A549 (cell line): ENCODE measurements around the gene IRX4.

Experiments
- BHLHE40 ChIP-seq: IDR thresholded peaks from 2 replicates; pipeline ENCODE4 v1.6.1; 2012; ENCODE audit warnings: low read depth, low read length, inconsistent platforms
- CHD2 ChIP-seq: fragments of 150-350 bp; IDR thresholded peaks from 2 replicates; pipeline ENCODE4 v1.6.1; 2014; ENCODE audit warnings: low read length; ENCODE audit not compliant: partially characterized antibody
- CHD4 ChIP-seq: fragments of 200-600 bp; sonication (generic); IDR thresholded peaks from 2 replicates; pipeline ENCODE4 v1.6.1; 2016; ENCODE audit warnings: antibody characterized with exemption, mild to moderate bottlenecking, borderline replicate concordance
- EHF ChIP-seq: fragments of 250-450 bp; sonication (Bioruptor Pico); IDR thresholded peaks from 2 replicates; pipeline ENCODE4 v1.5.0; 2020; ENCODE audit warnings: mild to moderate bottlenecking
- KDM1A ChIP-seq: fragments of 200-600 bp; sonication (generic); IDR thresholded peaks from 2 replicates; pipeline ENCODE4 v1.6.1; 2016; ENCODE audit warnings: low read depth, mild to moderate bottlenecking
- MAZ ChIP-seq: fragments of 150-350 bp; IDR thresholded peaks from 2 replicates; pipeline ENCODE4 v1.6.1; 2014; ENCODE audit warnings: antibody characterized with exemption, low read depth, low read length, borderline replicate concordance
- NR3C1 ChIP-seq: fragments of >200 bp; sonication (Bioruptor Twin); formaldehyde crosslinking; IDR thresholded peaks from 3 replicates; pipeline ENCODE4 v1.6.1; 2017
- PHF8 ChIP-seq: fragments of 200-600 bp; sonication (generic); IDR thresholded peaks from 2 replicates; pipeline ENCODE4 v1.6.1; 2016; ENCODE audit warnings: low read depth, mild to moderate bottlenecking, antibody characterized with exemption, moderate library complexity, borderline replicate concordance
- POLR2A ChIP-seq: IDR thresholded peaks from 2 replicates; pipeline ENCODE4 v1.6.1; 2012; ENCODE audit warnings: mild to moderate bottlenecking, low read length
- SMC3 ChIP-seq: fragments of >200 bp; sonication (Bioruptor Twin); formaldehyde crosslinking; IDR thresholded peaks from 3 replicates; pipeline ENCODE4 v1.6.1; 2018; ENCODE audit warnings: inconsistent platforms
- ZSCAN20 ChIP-seq: fragments of 250-450 bp; sonication (Bioruptor Pico); IDR thresholded peaks from 2 replicates; pipeline ENCODE4 v1.8.0; 2022; ENCODE audit warnings: mild to moderate bottlenecking, moderate library complexity
- TF ChIP-seq, protein P1 (sequence below): fragments of >200 bp; sonication (Bioruptor Twin); formaldehyde crosslinking; IDR thresholded peaks from 3 replicates; pipeline ENCODE4 v1.5.1; 2016
- TF ChIP-seq, protein P2 (sequence below): fragments of 250-450 bp; sonication (Bioruptor Pico); IDR thresholded peaks from 2 replicates; pipeline ENCODE4 v1.5.0; 2021; ENCODE audit warnings: mild to moderate bottlenecking, moderate library complexity, borderline replicate concordance

DNA sequence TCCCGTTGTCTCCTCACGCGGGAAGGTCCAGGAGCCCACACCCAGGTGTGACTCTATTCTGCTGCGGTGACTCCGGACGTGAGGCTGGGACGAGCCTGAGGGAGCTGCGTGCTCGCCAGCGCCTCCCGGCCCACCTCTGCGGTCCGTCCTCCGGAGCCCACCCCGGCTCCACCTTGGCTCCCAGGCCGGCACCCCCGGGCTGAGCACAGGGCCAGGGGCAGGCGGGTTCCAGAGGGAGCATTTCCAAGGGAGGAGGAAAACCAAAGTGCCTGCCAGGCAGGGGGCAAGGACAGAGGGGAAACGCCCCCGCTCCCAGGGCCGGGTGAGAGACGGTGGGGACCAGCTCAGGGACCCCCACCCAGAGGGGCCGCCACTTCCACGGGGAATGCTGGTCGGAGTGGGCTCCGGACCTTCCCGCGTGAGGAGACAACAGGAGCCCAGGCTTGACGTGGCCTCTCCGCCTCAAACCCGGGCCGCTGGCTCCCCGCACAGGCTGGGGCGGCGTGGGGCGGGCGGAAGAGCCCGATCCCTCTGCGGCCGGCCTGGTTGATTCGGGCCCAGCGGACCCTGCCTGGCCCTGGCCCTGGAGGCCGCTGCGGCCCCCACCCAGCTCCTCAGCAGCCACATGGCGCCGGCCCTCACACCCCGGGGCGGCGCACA, 26.0 kb downstream of the IRX4 start:
- TF ChIP-seq POLR2A = no peak
- TF ChIP-seq, protein P1, sequence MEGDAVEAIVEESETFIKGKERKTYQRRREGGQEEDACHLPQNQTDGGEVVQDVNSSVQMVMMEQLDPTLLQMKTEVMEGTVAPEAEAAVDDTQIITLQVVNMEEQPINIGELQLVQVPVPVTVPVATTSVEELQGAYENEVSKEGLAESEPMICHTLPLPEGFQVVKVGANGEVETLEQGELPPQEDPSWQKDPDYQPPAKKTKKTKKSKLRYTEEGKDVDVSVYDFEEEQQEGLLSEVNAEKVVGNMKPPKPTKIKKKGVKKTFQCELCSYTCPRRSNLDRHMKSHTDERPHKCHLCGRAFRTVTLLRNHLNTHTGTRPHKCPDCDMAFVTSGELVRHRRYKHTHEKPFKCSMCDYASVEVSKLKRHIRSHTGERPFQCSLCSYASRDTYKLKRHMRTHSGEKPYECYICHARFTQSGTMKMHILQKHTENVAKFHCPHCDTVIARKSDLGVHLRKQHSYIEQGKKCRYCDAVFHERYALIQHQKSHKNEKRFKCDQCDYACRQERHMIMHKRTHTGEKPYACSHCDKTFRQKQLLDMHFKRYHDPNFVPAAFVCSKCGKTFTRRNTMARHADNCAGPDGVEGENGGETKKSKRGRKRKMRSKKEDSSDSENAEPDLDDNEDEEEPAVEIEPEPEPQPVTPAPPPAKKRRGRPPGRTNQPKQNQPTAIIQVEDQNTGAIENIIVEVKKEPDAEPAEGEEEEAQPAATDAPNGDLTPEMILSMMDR = no peak
- TF ChIP-seq KDM1A = no peak
- TF ChIP-seq BHLHE40 = no peak
- TF ChIP-seq MAZ = no peak
- TF ChIP-seq NR3C1 = no peak
- no peak for TF ChIP-seq CHD4
- no peak for TF ChIP-seq ZSCAN20 (CRISPR knock-in tag)
- no peak for TF ChIP-seq EHF (CRISPR knock-in tag)
- no peak for TF ChIP-seq PHF8
- TF ChIP-seq SMC3 = no peak
- TF ChIP-seq CHD2 = no peak
- TF ChIP-seq, protein P2, sequence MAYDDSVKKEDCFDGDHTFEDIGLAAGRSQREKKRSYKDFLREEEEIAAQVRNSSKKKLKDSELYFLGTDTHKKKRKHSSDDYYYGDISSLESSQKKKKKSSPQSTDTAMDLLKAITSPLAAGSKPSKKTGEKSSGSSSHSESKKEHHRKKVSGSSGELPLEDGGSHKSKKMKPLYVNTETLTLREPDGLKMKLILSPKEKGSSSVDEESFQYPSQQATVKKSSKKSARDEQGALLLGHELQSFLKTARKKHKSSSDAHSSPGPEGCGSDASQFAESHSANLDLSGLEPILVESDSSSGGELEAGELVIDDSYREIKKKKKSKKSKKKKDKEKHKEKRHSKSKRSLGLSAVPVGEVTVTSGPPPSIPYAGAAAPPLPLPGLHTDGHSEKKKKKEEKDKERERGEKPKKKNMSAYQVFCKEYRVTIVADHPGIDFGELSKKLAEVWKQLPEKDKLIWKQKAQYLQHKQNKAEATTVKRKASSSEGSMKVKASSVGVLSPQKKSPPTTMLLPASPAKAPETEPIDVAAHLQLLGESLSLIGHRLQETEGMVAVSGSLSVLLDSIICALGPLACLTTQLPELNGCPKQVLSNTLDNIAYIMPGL = no peak
